NOMO-1 treated with dmso at 0.1 percent for 144 hours (cell line): ENCODE data around the gene DOCK9.
A peak's percentile ranks its signal among the peaks of the same experiment; 100 is the strongest.

ENCODE experiments used
- DNase-seq: peaks from one replicate; lab custom pipeline; 2025; ENCODE audit not compliant: unreplicated experiment; lab: John Stamatoyannopoulos, UW

Gene DOCK9

DNA sequence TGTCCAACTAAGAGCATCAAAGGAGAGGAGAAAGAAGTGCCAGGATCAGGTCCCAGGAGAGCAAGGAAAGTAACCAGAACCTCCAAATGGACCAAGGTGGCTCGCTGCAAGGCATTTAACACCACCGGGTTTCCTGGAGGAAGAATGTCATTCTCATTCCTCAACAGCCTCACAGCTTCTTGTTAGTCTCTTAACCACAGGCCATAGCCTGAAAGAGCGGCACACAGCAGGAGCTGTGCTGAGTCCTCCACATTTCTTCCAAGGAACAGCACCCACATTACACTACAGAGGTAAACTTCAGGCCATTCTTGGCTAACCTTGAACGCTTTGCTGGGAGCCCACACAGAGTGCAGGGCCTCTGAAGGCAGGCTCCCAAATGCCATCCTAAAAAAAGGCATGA lies 23.6 kb downstream of the DOCK9 start:
- no peak for DNase-seq

DNA sequence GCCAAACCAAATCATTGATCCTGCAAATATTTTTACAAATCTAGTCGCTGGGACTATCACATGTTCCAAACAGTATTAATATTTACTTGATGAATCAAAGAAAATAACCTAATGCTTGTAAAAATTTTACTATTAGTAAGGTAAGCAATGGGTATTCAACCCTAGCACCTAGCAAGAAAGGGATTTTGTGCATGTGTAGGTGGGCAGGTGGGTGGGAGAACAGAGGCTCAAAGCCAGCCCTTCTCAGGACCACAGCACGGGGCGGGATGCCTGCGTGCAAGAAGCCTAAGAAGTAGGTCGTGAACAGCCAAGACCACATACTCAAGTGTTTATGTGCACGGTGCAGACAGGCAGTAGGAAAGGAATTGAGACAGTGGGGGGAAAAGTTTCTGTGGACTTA lies 26.6 kb downstream of the DOCK9 start:
- no peak for DNase-seq

DNA sequence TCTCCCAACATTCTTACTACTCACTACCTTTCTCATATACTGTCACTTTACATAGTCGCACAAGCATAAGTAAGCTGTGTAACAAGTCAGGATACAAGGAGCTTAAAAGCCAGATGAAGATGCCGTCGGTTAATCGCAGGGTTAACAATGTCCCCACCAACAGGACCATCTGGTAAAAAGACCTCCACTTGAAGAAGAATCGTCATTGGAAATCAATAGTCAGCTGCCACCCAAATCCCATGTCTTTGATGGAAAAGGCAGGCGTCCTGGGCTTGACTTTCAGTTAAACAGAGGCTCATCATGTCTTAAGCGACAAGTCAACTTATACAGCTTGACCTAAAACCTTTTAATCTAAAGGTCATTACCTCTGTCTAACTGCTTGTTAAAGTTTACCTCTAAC lies 27.2 kb downstream of the DOCK9 start:
- DNase-seq = no peak

DNA sequence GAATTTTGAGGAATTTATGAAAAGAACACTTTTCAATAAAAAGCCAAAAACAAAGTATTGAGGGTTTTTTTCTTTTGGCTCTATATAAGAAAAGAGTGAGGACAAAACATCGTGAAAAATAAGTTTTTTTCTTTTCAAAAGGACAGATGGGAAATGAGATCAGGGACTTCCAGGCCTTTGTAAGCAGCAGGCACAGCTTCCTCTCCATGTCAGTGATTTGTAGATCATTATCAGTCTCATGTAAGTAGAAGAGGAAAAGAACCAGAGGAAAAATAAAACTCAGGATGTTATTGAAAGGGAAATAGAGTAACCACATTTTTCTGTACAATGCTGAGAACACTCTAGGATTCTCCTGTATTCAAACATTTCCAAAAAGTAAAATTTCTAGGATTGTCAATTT lies 29.9 kb downstream of the DOCK9 start:
- DNase-seq = no peak

DNA sequence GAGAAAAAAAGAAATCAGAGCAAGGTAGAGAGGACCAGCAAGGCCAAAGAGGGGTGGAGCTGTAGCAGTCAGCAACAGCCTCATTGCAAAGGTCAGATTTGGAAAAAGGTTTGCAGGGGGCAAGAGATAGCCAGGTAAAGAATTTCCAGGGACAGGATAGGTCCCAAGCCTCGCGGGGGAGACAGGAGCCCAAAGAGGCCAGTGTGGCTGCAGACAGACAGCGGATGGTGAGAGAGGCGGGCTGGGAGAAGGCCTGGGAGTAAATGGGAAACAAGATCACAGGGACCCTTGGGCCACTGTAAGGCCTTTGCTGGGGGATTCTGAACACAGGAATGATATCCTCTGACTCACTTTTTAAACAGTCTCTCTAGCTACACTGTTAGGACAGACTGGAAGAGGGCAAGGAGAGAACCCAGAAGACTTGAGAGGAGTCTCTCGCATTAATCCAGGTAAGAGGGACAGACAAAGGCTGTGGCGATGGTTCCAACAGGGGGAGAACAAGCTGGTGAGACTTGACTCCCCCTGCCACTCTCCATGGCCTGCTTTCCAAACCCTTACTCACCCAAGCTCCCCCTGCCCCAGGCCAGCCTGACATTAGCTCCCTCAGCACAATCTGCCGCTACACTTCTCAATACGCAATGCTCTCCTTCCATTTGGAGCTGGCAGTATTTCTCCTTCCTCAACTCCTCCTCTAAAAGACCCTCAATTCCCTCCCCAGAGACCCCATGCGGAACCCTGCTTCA lies 31.8 kb downstream of the DOCK9 start:
- DNase-seq = no peak

DNA sequence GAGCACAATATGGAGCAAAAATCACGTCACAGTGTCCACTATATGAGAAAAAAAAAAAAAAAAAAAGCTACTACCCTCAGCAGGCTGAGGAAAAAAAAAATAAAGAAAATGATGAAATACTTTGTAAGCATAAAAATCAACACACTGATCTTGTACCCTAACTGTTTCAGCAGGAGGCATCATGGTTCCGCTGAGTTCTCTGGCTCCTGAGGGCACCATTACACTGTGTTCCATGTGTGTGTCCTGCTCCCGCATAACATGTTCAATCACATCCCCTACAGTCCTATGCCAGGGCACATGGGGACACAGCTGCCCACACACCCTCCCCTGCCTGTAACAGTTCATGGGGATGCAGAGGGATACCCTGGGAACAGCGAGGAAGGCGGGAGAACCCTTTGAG lies 33.5 kb downstream of the DOCK9 start:
- DNase-seq = no peak

DNA sequence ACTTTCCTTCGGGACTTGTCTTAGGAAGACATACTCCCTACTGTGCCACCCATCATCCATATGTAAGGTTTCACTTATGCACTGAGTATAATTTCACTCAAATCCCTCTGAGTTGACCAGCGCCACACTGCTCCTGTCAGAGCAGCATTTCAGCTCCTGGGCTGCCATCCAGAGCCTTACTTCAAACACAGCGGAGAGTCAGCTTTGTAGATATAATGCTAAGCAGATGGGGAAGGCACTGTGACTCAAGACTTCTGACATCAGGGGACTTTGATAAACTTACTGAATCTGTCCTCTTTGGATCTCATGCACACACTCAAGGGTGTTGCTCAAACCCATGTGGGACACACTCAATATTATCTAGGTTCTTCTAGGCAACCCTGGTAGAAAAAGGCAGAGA lies 34.9 kb downstream of the DOCK9 start:
- DNase-seq = no peak

DNA sequence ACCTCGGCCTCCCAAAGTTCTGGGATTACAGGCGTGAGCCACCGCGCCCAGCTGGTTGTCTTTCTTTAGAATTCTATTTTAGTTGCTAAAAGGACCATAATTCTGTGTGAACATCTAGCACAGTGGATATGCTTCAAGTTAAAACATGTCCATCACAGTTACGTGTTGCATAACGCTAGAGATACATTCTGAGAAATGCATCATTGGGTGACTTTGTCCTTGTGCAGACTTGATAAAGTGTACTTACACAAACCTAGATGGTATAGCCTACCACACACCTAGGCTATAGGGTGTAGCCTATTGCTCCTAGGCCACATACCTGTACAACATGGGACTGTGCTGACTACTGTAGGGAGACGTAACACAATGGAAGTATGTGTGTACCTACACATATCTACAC lies 35.4 kb downstream of the DOCK9 start:
- no peak for DNase-seq

DNA sequence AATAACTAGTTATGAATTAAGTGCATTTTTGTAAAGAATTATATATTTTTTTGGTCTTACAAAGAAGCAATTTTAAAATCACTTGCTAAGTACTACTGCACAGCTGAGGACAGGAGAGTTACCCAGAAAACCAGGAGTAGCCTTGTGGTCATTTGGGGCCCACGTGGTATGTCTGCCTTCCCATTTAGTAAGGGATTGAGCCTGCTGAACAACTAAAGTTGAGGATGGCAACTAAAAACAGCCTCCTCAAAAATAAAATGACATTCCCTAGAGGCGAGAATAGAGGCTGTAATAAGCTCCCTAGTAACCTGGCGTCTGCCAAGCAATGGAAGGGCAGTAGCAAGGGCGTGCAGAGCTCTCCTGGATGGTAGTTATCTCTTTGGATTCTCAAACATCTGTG lies 36.3 kb downstream of the DOCK9 start:
- no peak for DNase-seq

DNA sequence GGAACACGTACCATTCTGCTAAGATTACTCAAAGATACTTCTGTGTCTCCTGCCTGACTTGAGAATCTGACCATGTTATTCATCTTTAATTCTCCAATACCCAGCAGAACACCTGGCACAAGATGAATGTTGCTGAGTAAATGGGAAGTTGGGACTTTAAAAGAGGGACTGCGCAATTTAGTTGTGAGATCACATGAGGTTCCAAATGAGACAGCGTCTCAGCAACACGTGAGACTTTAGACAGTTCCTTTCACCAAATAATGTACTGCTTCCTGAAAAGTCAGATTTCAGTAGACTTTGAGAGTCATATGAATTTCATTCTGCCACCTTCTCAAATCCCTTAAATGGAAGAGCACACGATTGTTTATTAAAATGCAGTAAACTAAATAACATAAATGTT lies 36.7 kb downstream of the DOCK9 start:
- peak; percentile 49 for DNase-seq

DNA sequence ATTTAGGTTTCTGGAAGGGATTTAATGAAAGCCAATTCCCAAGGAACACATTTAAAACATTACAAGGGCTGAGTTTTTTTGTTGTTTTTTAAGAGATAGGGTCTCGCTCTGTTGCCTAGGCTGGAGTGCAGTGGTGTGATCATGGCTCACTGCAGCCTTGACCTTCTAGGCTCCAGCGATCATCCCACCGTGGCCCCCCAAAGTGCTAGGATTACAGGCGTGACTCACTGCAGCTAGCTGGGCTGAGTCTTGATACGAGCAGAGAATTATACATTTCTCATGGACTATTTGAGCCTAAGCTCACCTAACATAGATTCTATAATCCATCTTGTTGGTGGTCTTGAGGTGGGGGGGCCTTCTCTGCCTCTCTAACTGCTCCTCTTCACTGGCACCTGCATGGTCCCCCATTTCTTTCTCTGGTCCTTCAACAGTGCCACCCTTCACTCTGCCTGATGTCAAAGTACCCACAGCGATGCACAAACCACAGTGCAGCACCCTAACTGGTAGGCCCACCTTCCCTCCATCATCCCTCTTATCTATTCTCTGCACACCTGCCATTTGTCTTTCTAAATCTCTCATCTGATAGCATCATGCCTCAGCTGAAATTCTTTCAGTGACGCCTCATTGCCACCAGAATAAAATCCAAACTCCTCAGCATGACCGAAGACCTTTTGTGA lies 37.4 kb downstream of the DOCK9 start:
- DNase-seq = no peak

DNA sequence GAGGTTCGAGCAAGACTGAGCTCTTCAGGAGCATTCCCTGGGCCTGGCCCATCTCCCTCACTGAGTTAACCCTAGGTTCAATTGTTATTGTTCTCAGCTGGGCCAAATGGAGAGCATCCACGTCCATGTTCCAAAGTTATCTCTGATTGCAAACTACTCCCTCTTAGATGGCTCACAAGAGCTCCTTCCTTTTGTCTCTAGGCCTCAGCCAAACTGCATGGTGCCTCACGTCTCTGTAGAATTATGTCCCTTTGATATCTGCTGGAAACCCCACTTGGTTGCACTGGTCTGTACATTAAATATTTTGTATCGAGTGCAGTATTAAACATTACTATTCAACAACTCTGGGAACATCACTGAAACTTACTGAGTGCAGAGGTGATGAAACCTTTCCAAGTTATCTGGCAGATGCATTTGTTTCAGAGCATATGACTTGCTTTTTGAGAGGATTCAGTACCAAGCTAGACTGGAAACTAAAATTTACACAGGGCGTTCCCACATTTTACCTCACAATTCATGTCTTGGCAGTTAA lies 38.1 kb downstream of the DOCK9 start:
- no peak for DNase-seq

DNA sequence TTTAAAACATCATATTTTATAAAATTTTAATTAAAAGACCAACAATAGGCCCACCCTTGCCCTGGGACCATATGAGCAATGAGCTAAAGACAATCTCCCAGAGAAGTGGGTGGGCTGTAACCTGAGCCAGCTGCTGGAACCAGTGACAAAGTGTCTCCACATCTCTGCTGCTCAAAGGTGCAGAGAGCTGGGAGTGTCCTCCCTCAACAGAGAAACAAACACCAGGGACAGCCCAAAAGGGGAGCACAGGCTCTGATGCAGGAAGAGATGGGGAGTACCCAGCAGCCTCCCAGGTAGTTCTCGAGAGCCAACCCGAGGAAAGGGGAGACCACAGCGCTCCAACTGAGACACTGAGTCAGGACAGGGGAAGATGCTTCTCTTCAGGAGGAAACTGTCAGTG lies 39.1 kb downstream of the DOCK9 start:
- DNase-seq = no peak

DNA sequence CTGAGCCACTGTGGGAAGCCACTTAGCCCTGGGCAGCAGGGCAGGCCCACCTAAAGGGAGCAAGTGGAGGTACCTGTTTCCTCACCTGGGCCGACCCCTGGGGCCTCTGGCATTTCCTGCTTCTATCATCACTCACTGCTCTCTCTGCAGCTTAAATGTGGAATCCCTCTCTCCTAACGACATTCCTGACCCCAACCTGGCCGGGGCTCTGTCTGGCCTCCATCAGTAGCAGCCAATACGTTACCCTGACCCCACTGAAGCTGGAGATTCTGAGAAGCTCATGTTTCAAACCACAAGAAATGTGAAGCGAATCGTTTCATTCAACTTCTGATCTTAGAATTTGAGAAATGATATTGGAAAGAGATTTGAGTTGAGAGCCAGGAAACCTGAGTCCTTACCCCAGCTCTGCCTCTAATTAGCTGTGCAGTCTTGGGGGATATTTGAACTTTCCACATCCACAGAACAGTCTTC lies 39.9 kb downstream of the DOCK9 start:
- DNase-seq = no peak

DNA sequence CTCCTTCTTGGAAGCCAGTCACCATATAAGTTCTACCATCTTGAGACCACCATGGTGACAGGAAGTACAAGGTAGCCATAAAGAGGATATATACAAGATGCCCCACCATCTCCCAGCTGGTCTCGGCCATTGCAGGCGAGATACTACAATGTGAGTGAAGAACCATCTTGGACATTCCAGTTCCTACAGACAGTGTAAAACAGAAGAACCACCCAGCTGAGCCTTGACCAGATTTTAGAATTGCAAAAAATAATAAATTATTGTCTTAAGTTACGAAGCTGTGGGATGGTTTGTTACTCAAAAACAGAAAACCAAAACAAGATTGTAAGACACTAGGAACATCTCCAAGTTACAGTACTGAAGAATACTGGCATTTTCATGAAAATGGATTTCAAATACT lies 43.6 kb downstream of the DOCK9 start:
- no peak for DNase-seq

DNA sequence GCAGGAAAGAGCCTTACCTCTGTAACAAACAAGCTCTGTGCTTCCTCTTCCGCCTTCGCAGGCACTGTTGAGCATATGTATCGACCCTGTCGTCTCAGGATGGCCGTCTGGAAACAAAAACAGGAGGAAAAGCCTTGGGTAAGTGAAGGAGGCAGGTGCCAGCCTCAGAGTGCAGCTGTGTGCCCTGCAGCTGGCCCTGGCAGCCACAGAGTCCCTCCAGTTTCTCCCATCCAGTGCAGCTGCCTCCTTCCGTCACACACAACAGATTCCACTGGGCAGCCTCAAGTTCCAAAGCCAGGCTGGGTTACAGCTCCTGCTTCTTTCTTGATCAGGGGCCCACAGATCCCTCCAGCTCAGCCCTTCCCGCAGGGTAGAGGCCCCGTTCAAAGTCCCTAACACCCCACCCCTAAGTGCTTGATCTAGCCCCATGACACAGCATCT lies 47.7 kb downstream of the DOCK9 start:
- DNase-seq = no peak

DNA sequence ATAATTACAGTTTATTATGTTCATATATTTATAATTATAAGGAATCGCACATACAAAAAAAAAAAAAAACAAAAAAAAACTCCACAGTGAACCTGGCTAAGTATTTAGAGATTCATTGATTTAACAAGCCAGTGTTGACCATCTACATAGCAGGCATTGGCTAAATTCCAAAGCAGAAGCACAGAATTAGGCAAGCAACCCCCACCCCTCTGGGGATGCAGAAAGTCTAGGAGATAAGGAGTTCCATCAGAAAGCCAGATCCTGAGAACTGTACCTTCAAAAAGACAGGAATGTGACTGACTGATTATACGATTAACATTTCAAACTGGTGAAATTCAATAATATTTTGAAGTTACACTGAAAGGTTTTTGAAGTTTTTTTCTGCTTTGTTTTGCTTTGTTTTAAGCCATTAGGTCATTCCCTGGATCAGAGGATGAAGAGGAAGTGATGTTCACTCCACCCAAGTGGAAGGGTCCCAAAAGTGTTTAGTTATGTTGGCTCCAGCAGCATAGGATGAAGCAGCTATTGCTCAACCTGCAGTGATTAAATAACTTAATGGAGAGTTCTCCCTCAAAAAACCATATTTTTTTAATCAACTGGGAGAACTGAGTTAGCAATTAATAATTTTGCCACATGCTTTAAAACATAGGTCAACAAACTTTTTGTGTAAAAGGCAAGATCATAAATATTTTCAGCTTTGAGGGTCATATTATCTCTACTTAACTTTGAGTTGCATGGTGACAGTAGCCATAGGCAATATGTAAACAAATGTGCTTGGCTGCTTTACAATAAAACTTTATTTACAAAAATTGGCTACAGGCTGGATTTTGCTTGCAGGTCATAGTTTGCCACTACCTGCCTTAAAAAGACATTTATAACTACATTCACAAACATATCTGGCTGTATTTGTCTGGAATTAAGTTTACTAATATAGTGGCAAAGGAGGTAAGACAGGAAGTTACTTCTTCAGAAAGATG lies 49.6 kb downstream of the DOCK9 start:
- no peak for DNase-seq

DNA sequence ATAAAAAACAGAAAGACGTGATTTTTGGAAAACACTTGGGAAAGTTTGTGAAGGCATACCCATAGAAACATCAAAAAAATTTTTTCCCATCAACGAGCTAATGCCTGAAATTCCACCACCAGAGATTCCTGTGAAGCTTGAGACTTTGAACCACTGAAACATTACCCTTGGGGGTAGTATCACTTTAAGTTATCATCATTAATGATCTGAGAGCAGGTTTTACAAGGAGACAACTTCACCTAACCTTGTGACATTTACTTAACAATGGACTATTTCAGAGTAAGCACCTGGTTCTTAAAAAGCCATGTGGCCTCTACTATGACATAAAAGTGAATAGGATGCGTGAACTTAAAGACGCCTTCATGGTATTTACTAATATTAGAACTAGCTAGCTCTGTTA lies 51.9 kb downstream of the DOCK9 start:
- DNase-seq = no peak

DNA sequence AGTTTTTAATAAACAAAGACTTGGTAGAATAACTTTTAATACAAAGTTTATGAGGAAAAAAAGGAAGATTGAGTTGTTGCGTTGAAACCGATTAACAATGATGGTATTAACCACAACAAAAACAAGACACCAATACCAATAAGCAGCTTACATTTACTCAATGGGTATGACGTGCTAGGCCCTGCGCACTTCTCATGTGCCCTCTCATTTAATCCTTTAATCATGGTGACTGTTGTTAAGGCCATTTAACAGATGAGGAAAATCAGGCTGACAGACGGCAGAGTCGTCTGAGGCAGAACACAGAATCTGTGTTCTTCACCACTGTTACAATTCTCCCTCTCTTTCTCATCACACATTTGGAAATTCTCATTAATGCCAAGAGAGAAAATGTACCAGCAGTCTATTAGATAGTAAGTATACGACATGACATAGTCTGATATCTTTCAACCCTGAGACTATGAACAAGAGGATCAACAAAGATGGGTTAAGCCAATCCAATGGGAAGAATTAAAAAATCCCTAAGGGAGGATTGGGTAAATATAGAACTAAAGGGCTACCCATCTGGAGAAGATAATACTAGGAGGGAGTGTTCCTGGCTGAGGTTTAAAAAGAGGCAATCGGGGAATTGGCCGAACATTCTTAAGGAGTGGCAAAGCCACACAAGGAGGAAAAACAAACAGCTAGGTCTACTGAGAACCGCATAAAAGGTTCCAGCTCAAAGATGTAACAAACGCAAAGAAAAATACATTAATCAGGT lies 54.0 kb downstream of the DOCK9 start:
- DNase-seq = no peak

DNA sequence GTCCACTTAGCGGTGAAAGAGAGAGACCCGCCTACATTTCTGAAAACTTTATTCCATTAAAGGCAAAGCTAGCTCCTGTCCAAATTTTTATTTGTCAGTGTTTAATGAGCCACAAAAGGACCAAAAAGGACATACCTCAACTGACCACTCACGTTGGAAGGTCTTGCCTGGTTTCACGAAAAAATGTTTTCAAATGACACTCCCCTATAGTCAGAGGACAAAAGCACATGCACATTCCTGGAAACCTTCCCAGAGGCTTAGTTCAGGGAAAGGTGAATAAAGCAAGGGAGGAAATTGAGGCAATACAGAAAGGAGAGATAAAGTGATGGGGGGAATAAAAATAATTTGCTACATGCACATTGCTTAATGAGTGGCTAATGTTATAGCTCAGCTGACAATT lies 55.6 kb downstream of the DOCK9 start:
- DNase-seq = no peak

DNA sequence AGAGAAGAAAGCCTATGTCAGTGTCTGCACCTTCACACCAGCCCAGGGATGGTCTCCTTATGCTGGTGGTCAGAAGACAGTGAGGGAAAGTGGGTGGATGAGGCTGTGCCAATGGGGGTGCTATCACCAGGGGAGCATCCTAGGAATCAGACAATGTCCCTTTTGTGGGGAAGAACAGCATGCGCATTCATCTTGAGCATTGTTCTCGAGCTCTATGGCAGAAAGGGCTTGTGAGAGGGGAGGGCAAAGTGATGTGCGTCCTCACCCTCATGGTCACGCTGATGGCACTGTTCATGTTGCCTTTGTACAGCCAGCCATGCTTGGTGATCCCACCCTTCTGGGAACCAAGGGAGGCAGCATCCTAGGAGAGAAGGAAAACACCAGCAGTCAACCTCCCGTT lies 56.1 kb downstream of the DOCK9 start:
- no peak for DNase-seq
